ENCODE measurements around the gene MRPL49.
"Not testable (repeated sequence)": the region's sequence is repeated elsewhere in the genome, so short reads cannot be mapped to it uniquely, and the experiment has no call there.

MRPL49 gene

GRCh38 chr11:65117206-65118096 is 4.7 kb upstream of the MRPL49 start, which contains the start of gene ZNHIT2:
ZNHIT2 (minus strand) TSS chr11:65117701; CDS start chr11:65117653, 48 bp downstream.
- DNase-seq (ENCODE audit: low read depth): peak; percentile 96

GRCh38 chr11:65118097-65118837 is 3.9 kb upstream of the MRPL49 start:
- DNase-seq (ENCODE audit: low read depth): no peak

GRCh38 chr11:65118891-65119669 is 3.0 kb upstream of the MRPL49 start:
- DNase-seq (ENCODE audit: low read depth): not testable (repeated sequence)

GRCh38 chr11:65119670-65119995 is 2.5 kb upstream of the MRPL49 start:
- no peak for DNase-seq (ENCODE audit: low read depth)

GRCh38 chr11:65120831-65121230 is 1.3 kb upstream of the MRPL49 start:
- no peak for DNase-seq (ENCODE audit: low read depth)

- no peak for DNase-seq (ENCODE audit: low read depth)
Observed at GRCh38 chr11:65121447-65121864, 665 bp upstream of the MRPL49 start.

GRCh38 chr11:65124480-65125196 is 2.5 kb downstream of the MRPL49 start:
- no peak for DNase-seq (ENCODE audit: low read depth)

DNA sequence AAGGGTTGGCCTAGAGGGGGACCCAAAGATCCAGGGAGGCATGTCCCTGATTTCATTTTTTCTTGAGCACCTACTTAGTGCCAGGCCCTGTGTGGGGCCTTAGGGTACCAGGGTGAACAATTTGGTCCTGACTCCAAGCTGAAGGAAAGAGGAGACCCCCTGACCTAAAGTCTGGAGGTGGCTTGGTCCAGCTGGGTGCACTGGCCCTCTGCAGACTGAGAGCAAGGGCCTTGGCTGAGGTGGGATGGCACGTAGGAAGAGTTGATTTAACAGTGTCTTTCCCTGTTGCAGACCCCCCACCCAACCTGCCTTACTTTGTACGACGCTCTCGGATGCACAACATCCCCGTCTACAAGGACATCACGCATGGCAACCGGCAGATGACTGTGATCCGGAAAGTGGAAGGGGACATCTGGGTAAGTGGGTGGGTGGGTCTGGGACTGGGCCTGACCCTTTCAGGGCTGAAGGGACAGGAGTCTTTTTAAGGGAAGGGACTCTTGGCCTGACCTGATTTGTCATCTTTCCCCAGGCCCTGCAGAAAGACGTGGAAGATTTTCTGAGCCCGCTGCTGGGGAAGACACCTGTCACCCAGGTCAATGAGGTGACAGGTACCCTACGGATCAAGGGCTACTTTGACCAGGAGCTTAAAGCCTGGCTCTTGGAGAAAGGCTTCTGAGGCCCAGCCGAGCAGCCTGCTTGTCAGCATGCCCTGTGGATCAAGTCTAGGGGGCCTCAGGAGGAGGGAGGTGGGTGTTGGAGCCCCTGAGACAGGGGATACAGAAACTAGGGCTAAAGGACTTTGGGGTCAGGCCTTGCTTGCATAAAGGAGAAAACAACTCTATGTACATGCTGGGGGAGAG is 3.3 kb downstream of the MRPL49 start:
- no peak for DNase-seq (ENCODE audit: low read depth)

DNA sequence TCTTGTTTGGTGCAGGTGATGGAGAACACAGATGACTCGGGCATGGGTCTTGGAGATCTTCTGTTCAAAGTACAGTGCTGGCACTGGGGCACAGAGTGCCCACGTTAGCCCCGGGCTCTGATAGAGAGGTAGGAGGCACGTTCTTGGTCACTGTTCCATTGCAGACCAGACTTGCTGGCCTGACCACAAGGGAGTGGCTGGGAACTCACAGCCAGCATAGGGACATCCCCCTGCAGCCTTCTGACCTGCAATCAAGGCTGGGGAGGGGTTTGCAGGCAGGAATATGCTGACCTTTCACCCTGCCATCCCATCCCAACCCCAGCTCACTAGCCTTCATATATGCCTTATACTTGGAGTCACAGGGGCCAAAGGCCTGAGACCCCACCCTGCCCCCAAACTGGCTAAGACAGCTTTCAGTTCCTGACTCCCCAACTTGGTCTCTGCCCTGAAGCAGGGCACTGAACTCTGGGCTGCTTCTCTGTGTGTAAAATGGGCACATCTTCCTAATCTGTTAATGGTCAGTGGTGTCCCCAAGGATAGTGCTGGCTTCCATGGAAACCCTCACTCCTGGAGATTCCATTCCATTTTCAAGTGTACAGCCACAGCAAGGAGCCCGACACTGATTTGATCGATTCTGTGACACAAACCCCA is 4.6 kb downstream of the MRPL49 start:
- DNase-seq (ENCODE audit: low read depth): no peak

- no peak for DNase-seq (ENCODE audit: low read depth)
Observed at GRCh38 chr11:65127473-65128181, 5.5 kb downstream of the MRPL49 start.

DNA sequence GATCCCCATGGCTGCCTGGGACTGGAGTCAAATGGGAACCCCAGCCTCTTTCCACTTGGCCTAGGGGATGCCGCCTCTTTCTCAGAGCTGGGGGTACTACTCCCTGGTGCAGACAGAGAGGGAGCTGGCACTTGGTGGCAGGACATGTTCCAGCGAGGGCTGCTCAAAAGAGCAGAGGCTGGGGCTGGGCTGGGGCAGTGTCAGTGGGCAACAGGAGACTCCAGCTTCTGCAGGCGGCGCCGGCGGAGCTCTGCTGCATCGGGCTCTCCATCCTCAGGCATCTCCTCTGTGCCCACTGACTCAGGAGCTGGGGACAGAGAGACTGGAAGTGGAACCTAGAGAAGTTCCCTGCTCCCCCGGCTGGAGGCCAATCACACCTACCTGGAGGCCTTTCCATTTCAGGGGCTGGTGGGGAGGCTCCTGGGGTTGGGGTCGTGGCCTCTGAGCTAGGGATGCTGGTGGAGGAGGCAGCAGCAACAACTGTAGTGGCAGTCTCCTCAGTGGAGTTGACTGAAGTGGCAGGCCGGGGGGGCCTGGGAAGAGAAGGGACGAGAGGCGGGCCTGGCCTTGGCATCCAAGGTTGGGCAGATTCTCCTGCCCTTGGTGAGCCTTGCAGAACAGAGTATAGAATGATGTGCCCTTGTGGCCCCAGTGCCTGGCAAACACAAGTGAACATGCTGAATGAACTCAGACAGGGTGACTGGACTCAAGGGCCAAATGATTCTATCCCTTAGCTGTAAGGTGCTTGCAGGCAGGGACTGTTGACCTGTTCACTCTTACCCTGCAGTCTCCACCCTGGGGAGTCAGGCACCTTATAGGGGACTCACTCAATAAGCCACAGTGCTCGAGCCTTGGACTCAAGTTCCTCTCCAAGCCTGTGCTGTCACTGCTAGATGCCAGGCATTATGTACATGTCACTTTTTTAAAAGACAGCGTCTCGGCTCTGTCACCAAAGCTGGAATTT is 6.3 kb downstream of the MRPL49 start:
- no peak for DNase-seq (ENCODE audit: low read depth)

GRCh38 chr11:65129649-65130441 is 7.7 kb downstream of the MRPL49 start:
- DNase-seq (ENCODE audit: low read depth): no peak

DNA sequence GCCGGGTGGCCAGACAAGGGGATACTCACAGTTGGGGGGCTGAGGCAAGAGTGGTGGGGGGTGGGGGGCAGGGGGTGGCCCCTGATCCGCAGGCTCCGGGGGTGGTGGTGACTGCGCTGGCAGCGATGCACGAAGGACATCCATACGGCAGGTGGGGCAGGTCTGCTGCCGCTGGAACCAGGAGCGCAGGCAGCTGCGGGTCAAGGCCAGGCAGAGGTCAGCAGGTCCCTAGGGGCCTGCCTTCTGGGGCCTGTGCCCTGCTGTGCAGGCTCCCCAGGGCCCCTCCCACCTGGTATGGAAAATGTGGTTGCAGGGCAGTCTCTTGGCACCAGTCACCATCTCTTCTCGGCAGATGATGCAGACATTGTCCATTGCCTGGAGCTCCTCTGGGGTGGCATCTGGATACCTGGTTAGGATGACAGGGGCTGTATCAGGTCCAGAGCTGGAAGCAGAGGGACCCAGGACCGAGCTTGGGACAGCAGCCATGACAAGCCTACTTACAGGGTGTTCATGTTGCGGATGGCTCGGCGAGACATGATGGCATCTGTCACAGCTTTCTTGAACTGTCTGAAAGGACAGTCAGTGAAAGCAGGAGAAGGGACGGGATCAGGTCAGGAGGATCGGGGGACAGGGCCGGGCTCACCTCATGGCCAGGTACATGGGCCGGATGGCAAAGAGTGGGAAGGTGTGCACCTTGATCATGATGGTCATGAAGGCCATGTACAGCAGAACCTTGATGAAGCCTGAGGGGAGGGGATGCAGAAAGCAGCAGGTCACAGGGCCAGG is 8.7 kb downstream of the MRPL49 start:
- DNase-seq (ENCODE audit: low read depth): no peak

GRCh38 chr11:65131417-65131776 is 9.3 kb downstream of the MRPL49 start:
- no peak for DNase-seq (ENCODE audit: low read depth)

DNA sequence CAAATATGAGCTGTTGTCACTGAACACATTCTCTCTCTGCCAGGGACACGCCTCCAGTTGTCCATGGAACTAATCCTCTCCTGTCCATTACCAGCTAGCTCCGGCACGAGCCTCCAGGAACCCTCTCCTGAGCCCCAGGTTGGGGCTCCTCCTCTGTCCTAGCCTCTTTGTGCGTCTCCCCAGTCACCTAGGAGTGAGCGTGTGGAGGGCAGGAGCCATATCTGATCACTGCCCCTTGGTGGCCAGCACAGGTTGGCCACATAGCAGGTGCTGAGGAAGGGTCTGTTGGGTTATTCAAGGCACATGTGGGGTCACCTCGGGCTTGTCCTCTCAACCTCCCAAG is 9.7 kb downstream of the MRPL49 start:
- DNase-seq (ENCODE audit: low read depth): no peak

DNA sequence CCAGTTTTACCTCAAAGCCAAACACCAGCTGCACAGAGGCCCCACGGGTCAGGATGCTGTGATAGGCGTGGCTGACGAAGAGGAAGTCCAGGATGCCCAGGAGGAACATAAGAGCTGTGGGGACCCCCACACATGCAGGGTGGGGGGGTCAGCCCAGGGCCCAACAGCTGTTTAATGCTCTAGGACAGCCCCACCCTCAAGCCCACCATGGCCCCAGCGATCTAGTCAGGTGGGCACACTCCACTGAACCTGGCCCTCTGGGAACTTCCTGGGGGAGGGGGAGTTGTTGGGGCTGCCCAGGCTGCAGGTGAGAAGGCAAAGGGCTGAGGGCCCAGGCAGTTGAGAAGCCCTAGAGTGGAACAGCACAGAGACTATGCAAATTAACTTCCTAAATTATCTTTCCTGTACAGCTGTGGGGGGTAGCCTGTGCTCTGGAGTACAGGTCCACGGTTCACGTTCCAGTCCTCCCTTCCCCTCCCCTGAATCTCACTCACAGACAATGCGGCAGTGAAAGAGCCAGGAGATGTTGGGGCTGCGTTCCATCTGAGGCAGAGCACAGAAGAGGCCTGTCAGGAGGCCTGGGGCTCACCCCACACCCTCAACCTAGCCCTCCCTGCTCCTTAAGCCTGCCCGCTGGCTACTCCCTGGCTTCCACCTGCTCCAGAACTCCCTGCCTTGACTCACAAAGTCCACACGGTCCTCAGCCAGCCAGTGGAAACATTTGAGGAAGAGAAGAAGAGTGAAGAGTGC is 10.3 kb downstream of the MRPL49 start:
- no peak for DNase-seq (ENCODE audit: low read depth)
